Gastrocnemius medialis (tissue), 4 donors: ENCODE measurements around the gene VPS37D.

Experiments used
- POLR2A ChIP-seq, 2 donors: fragments of 450-650 bp; IDR thresholded peaks; one replicate each; pipeline ENCODE4 v1.6.1; 2017; ENCODE audit warnings: antibody characterized with exemption in 2 of 2, mild to moderate bottlenecking in 2 of 2, moderate library complexity in 2 of 2
- TF ChIP-seq, protein P1 (sequence below), 5 experiments: fragments of 450-650 bp in 3 of 5; fragments of 200-600 bp in 2 of 5; sonication (generic) in 2 of 5; IDR thresholded peaks in 4 of 5; conservative IDR thresholded peaks in 1 of 5; 1 replicate in 4 of 5; 2 replicates in 1 of 5; pipeline ENCODE4 v1.5.1; 2016 to 2019; ENCODE audit warnings: antibody characterized with exemption in 5 of 5, mild to moderate bottlenecking in 3 of 5, moderate library complexity in 3 of 5

DNA sequence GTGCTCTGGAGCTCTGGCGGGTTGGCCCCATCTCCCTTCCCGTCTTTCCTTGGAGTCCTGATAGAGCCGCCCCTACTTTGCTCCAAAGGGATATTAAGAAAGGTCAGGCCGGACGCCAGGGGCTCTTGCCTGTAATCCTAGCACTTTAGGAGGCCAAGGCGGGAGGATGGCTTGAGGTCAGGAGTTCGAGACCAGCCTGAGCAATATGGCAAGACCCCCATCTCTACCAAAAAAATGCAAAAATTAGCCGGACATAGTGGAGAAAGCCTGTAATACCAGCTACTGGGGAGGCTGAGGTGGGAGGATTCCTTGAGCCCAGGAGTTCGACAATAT is 43.0 kb upstream of the VPS37D start:
- no peak for TF ChIP-seq POLR2A (IDR thresholded peaks at IDR 0.05)
- TF ChIP-seq, protein P1, sequence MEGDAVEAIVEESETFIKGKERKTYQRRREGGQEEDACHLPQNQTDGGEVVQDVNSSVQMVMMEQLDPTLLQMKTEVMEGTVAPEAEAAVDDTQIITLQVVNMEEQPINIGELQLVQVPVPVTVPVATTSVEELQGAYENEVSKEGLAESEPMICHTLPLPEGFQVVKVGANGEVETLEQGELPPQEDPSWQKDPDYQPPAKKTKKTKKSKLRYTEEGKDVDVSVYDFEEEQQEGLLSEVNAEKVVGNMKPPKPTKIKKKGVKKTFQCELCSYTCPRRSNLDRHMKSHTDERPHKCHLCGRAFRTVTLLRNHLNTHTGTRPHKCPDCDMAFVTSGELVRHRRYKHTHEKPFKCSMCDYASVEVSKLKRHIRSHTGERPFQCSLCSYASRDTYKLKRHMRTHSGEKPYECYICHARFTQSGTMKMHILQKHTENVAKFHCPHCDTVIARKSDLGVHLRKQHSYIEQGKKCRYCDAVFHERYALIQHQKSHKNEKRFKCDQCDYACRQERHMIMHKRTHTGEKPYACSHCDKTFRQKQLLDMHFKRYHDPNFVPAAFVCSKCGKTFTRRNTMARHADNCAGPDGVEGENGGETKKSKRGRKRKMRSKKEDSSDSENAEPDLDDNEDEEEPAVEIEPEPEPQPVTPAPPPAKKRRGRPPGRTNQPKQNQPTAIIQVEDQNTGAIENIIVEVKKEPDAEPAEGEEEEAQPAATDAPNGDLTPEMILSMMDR (IDR thresholded peaks at IDR 0.05 in 4 of 5, conservative IDR thresholded peaks at IDR 0.05 in 1 of 5), result no peak
